Inferior parietal cortex (tissue), 1 donor: ENCODE results near the gene PSENEN.

Experiments
- DNase-seq: peaks from one replicate; pipeline ENCODE4 v3.0.0-alpha.2; 2016; ENCODE audit errors: extremely low spot score

Gene PSENEN

GRCh38 chr19:35773020-35773806, 27.8 kb downstream of the PSENEN start:
- DNase-seq: no peak

GRCh38 chr19:35774274-35775045, 29.0 kb downstream of the PSENEN start:
- DNase-seq: no peak

- DNase-seq: no peak
Measured at GRCh38 chr19:35775046-35775297, 29.5 kb downstream of the PSENEN start.

- DNase-seq: peak; percentile 98
Measured at GRCh38 chr19:35775298-35776101, 30.0 kb downstream of the PSENEN start, which contains the start of gene ARHGAP33. Gene ARHGAP33 (plus strand): TSS chr19:35775564. CDS start chr19:35775659, 95 bp downstream.

GRCh38 chr19:35776102-35776788, 30.8 kb downstream of the PSENEN start:
- no peak for DNase-seq

- no peak for DNase-seq
Measured at GRCh38 chr19:35777086-35777841, 31.8 kb downstream of the PSENEN start.

- DNase-seq: no peak
Measured at GRCh38 chr19:35777961-35778360, 32.5 kb downstream of the PSENEN start.

- no peak for DNase-seq
Measured at GRCh38 chr19:35779033-35779432, 33.6 kb downstream of the PSENEN start.

- DNase-seq: no peak
Measured at GRCh38 chr19:35780058-35780457, 34.6 kb downstream of the PSENEN start.

GRCh38 chr19:35780717-35781116, 35.3 kb downstream of the PSENEN start:
- no peak for DNase-seq

GRCh38 chr19:35781650-35782049, 36.2 kb downstream of the PSENEN start:
- no peak for DNase-seq

- DNase-seq: no peak
Measured at GRCh38 chr19:35782589-35782988, 37.1 kb downstream of the PSENEN start.

GRCh38 chr19:35783469-35784434, 38.3 kb downstream of the PSENEN start:
- DNase-seq: no peak

GRCh38 chr19:35784503-35785338, 39.3 kb downstream of the PSENEN start:
- DNase-seq: no peak

- DNase-seq: no peak
Measured at GRCh38 chr19:35785339-35785627, 39.8 kb downstream of the PSENEN start.

- DNase-seq: no peak
Measured at GRCh38 chr19:35786299-35787160, 41.1 kb downstream of the PSENEN start.

GRCh38 chr19:35787227-35787799, 41.9 kb downstream of the PSENEN start:
- no peak for DNase-seq
